ENCODE measurements around the gene MED29. TPM values are rescaled to one million over a fixed set of nuclear protein-coding genes. Genes with fewer than 3 reads are reported as not detected.

Gene MED29
- total RNA-seq, 1 donor from 2014 or later, result 46.8 TPM

Other genes starting within 250 kb of the MED29 start
- not detected in 2 replicates for gene NCCRP1, start 194.4 kb upstream of the MED29 start, total RNA-seq
- not detected in 2 replicates for gene SYCN, start 187.1 kb upstream of the MED29 start, total RNA-seq
- not detected in 2 replicates for gene IFNL3, start 146.4 kb upstream of the MED29 start, total RNA-seq
- gene IFNL4, start 142.5 kb upstream of the MED29 start, total RNA-seq, result not detected in 2 replicates
- not detected in 2 replicates for gene IFNL2, start 123.0 kb upstream of the MED29 start, total RNA-seq
- not detected in 2 replicates for gene IFNL1, start 95.0 kb upstream of the MED29 start, total RNA-seq
- gene LRFN1, start 70.5 kb upstream of the MED29 start, total RNA-seq, result 2.8 and 3.6 TPM in 2 replicates
- 508 and 516 TPM in 2 replicates for gene GMFG, start 55.3 kb upstream of the MED29 start, total RNA-seq
- 55.5 and 56.0 TPM in 2 replicates for gene SAMD4B, start 49.0 kb upstream of the MED29 start, total RNA-seq
- gene PAF1, start 272 bp upstream of the MED29 start, total RNA-seq, result 42.7 and 44.2 TPM in 2 replicates
- 74.5 and 80.1 TPM in 2 replicates for gene ZFP36, start 15.5 kb downstream of the MED29 start, total RNA-seq
- 66.5 and 70.5 TPM in 2 replicates for gene PLEKHG2, start 21.3 kb downstream of the MED29 start, total RNA-seq
- gene RPS16, start 44.6 kb downstream of the MED29 start, total RNA-seq, result 1,962 and 2,021 TPM in 2 replicates
- gene SUPT5H, start 54.2 kb downstream of the MED29 start, total RNA-seq, result 172 and 181 TPM in 2 replicates
- gene TIMM50, start 89.5 kb downstream of the MED29 start, total RNA-seq, result 67.6 and 68.0 TPM in 2 replicates
- 0.27 and 0.51 TPM in 2 replicates for gene DLL3, start 107.6 kb downstream of the MED29 start, total RNA-seq
- not detected in 2 replicates for gene SELENOV, start 123.8 kb downstream of the MED29 start, total RNA-seq
- 2.6 and 3.6 TPM in 2 replicates for gene EID2B, start 141.5 kb downstream of the MED29 start, total RNA-seq
- gene EID2, start 148.8 kb downstream of the MED29 start, total RNA-seq, result 15.3 and 18.2 TPM in 2 replicates
- not detected in 2 replicates for gene LGALS13, start 211.1 kb downstream of the MED29 start, total RNA-seq